Left cardiac atrium (tissue), 4 donors: ENCODE data around the gene FAM50A. TPM values are rescaled to one million over a fixed set of nuclear protein-coding genes. Genes with fewer than 3 reads are reported as not detected.
"Not testable (repeated sequence)": the region's sequence is repeated elsewhere in the genome, so short reads cannot be mapped to it uniquely, and the experiment has no call there.

Experiments
- ATAC-seq, 2 donors: fragments of 200-7000 bp; cut with Tn5 transposase; one replicate each; pipeline ENCODE4 v1.9.1; 2020; ENCODE audit warnings: mild to moderate bottlenecking in 2 of 2, moderate library complexity in 2 of 2
- DNase-seq: peaks from one replicate; pipeline ENCODE4 v3.0.0-alpha.2; 2020
- intact Hi-C, 2 donors: fragments of 100-400 bp; cut with DNase I; formaldehyde crosslinking; loops; one replicate each; pipeline versions ENCODE4 v1.14.1 to v1.15.1; 2022 to 2023
- long read RNA-seq: library from polyadenylated mRNA; unstranded; transcript quantifications from one replicate; pipeline ENCODE4 v2.0.0, GENCODE V29; 2021
- total RNA-seq, 2 donors: library from RNA; stranded (reverse); fragmentation: NEBNext Ultra II Directional; extraction: Animal tissue kit (Norgen Biotek cat#: 25700); gene quantifications; one replicate each; pipeline ENCODE4 v1.2.1, GENCODE V29; 2021
- donor health status: DM: no; HTN: yes; CAD: no.
- donor health status: DM: no; HTN: yes; CAD: no; lungs with severe emphysema.
- donor health status: DM: yes; HTN: yes; CAD: no.
- donor health status: Dilated cardiomyopathy.

The FAM50A gene, protein sequence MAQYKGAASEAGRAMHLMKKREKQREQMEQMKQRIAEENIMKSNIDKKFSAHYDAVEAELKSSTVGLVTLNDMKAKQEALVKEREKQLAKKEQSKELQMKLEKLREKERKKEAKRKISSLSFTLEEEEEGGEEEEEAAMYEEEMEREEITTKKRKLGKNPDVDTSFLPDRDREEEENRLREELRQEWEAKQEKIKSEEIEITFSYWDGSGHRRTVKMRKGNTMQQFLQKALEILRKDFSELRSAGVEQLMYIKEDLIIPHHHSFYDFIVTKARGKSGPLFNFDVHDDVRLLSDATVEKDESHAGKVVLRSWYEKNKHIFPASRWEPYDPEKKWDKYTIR
- total RNA-seq = 10 to 100 TPM; 48.7 to 58.9 TPM
- long read RNA-seq, transcript FAM50A-202 (13 exons, 1,352 nt) = major isoform, 57 of 63 reads
- long read RNA-seq, partial matches to known transcripts = 1 of 63 reads
- long read RNA-seq, other reads (novel, unspliced or antisense) = 5 of 63 reads

DNA sequence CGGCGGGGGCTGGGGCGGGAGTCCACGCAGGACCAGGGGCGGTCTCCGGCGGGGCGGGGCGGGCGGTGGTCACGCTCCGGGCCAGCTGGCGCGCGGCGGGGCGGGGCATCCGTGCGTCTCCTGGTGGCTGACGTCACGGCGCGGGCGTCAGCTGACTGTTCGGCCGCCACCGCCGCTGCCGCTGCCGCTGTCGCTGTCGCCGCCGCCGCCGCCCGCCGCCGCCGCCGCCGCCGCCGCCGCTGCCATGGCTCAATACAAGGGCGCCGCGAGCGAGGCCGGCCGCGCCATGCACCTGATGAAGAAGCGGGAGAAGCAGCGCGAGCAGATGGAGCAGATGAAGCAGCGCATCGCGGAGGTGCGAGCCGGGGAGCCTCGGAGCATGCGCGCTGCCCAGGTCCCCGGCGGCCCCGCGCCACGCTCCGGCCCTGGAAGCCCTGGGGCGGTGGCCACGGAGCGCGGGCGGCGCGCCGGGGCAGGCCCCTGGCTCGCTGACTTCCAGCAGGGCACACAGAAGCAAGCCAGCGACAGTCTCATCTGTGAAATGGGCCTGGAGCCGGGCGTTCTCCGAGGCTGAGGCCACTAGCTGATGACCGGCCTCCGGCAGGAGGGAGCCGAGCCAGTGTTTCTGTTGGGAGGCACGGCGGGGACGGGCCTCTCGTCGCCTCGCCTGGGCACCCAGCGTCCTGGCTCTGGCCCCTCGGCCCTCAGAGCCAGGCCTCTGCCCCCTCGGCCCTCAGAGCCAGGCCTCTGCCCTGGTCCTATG lies at the start of gene FAM50A:
TSS of gene FAM50A (plus strand) at position 150 of the 763 bp plus-strand sequence. CDS start at position 245, 95 bp downstream.
- ATAC-seq = peak; percentile 89 to 94
- peak; percentile 88 for DNase-seq
- intact Hi-C loops = no loop called here

DNA sequence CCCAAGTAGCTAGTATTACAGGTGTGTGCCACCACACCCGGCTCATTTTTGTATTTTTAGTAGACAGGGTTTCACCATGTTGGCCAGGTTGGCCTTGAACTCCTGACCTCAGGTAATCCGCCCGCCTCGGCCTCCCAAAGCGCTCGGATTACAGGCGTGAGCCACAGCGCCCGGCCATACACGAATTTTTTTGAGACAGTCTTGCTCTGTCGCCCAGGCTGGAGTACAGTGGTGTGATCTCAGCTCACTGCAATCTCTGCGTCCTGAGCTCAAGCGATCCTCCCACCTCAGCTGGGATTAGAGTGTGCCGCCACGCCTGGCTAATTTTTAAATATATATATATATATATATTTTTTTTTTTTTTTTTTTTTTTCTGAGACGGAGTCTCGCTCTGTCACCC lies 47.6 kb upstream of the FAM50A start:
- intact Hi-C loops = not testable (repeated sequence)

DNA sequence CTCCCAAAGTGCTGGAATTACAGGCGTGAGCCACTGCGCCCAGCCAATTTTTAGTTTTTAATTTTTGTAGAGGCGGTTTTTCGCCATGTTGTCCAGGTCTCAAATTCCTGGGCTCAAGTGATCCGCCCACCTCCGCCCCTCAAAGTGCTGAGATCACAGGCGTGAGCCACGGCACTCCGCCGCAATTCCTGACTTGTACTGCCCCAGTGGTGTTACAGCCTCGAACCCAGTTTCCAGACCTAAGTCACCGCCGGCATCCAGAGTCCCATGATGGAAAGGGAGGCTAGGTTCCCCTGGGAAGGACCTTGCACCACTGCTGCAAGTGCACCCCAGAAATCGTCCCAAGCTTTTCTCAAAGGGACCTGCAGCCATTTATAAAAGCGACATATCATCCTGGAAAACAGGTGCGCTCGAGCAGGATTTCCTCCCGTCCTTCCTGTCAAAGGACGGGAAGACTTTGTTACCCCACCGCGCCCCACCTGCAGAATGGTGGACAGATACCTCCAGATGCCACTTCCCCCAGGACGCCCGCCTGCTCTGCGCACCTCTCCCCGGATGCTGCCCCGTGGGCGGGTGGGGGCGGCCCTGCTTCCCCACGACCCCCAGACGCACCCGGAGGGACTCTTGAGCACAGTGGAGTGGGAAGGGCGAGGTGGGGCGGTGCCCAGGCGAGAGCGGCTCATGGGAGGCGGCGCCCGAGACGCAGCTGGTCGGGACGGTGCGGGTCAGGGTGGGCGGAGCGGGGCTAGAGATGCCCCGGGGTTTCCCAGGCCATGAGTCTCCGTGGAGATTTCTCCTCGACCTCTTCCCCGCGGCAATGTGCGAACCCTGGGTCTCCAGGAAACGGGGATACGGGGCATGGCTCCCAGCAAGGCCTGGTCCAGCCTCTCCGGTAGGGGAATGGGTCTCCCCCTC lies 46.7 kb upstream of the FAM50A start:
- ATAC-seq (peak; percentile 79 to 91), DNase-seq (peak; percentile 85)
- intact Hi-C loops = no loop called here

More for the DNA sequence above, 47.6 kb upstream of the FAM50A start:
- DNase-seq, ATAC-seq: not testable (repeated sequence)

DNA sequence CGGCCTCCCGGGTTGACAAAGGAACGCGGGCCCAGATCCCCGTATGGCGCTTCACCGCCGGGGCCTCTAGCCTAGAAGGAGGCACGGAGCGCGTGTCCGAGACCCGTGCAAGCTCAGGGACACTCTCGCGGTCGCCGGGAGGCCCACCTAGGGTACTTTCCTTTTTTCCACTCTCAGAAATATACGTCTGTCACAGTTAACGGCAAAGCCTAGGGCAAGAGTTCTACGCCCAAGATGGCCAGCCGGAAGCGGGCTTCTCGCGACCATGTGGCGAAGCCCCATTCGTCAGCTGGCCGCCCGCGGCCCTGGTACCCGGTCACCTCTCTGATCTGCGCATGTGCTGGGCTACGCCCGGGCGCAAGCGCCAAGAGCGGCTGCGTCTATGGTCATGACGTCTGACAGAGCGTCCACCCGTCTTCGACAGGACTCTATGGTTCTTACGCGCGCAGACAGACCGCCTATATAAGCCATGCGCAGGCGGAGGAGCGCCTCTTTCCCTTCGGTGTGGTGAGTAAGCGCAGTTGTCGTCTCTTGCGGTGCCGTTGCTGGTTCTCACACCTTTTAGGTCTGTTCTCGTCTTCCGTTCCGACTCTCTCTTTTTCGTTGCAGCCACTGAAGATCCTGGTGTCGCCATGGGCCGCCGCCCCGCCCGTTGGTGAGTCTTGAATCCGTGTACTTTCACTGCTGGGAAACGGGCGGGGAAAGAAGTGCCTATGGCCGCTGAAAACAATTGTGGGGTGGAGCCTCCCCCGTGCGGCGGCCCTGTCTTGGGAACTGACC lies 45.9 kb upstream of the FAM50A start, which contains the start of gene RPL10:
TSS of gene RPL10 (plus strand) at position 490 of the 780 bp plus-strand sequence. CDS start at position 633, 143 bp downstream.
- ATAC-seq (peak; percentile 91 to 92), DNase-seq (peak; percentile 95)
- intact Hi-C loops = no loop called here

DNA sequence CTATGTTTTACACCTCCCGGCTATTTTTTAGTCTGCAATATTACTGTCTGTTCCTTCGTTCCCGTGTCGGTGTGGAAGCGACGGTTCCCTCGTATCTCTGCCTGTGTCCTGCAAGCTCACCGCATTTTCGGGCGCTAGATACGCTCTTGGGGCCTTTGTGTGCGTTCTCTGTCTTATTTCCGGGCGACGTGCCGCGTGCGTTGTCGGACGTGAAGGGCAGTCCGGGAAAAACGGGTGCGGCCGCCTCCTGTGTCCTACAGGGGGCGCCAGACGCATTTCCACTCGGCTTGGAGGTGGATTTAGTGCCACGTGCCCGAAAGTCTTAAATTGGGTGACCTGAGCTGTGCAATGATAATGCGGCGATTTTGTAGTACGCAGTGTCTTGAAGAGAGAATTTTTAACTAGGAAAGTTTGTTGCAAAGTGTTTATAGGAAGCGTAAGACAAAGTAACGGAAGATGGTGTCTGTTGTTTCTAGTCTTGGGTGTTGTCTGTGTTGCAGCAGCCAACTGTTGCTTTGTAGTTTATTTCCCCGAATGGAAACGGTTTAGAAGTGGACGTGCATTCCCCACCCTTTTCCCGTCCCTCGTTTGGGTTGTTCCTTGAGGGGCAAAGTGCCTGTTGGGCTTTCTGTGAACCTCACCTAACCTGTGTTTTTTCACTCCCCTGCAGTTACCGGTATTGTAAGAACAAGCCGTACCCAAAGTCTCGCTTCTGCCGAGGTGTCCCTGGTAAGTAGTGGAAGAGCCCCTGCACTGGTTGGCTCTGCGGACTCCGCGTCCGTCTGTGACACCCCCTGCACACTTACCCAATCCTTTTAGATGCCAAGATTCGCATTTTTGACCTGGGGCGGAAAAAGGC lies 45.0 kb upstream of the FAM50A start:
- peak; percentile 57 to 62 for ATAC-seq
- intact Hi-C loops = no loop called here
- peak; percentile 87 for DNase-seq

DNA sequence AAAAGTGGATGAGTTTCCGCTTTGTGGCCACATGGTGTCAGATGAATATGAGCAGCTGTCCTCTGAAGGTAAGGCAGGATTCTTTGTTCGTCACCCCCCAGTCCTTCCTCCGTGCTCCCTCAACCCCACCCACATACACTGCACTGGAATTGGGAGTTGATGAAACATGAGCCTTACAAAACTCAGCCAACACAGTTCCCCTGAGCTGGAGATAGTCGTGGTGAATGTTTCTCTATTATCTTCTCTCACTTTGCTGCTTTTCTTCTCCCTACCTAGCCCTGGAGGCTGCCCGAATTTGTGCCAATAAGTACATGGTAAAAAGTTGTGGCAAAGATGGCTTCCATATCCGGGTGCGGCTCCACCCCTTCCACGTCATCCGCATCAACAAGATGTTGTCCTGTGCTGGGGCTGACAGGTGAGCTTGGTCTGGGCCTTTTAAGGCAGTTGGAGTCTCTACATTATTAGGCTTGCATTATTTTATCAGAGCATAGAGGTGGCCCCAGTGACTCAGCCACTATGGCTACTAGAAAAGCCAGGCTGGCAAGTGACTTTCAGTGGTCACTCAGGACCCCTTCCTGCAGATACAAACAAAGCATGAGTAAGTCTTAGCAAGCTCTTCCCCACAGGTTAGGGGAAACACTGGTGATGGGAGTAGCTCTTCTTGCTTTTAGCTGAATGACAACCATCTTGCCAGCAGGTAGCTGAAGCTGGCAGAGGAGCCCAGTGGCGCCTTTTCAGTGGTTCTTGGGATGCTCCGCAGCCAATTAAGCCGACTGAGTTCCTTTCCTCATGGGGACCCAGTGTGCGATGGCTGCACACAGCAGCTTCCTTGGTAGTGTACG lies 44.2 kb upstream of the FAM50A start:
- DNase-seq (no peak), ATAC-seq (no peak)
- intact Hi-C loops = no loop called here

DNA sequence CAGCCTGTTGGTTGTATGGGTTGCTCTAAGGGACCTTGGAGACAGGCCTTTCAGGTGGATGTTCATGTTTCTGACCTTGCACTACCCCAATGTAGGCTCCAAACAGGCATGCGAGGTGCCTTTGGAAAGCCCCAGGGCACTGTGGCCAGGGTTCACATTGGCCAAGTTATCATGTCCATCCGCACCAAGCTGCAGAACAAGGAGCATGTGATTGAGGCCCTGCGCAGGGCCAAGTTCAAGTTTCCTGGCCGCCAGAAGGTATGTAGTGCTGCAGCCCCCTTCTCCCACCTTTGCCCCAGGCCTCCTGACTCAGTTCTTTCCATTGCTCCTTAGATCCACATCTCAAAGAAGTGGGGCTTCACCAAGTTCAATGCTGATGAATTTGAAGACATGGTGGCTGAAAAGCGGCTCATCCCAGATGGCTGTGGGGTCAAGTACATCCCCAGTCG lies 43.5 kb upstream of the FAM50A start:
- intact Hi-C loops, DNase-seq, ATAC-seq: not testable (repeated sequence)

DNA sequence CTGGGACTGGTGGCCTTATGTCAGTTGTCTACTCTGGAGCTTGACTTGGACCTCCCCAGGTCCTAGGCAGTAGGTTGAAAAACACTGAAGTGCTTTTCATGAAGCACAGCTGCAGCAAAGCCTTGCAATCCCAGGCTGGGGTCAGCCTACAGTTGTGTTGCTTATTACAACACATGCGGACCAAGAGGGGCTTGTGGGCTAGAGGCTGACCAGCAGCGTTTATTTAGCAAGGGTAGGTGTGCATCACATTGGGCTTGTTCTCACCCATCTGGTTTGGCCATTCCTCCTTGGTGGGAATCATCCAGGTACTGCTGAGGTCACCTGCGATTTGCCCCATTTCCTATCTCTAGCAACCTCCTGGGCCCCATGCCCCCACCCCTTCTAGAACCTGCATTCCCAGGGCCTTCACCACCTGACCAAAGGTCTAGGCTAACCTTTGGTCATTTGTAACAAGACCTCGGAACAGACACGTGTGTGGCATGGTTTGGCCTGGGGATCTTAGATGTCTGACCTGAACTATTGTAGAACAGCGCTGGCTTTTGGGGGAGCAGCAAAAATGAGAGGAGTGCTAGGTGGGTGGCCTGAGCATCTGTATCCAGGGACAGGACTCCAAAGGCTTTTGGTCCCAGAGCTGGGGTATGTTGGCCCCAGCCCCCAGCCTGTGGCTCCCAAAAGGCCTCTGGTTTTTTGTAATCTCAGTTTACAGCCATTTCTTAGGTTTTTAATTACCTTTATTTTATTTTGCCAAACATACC lies 42.7 kb upstream of the FAM50A start:
- intact Hi-C loops = no loop called here
- DNase-seq (no peak), ATAC-seq (no peak)

DNA sequence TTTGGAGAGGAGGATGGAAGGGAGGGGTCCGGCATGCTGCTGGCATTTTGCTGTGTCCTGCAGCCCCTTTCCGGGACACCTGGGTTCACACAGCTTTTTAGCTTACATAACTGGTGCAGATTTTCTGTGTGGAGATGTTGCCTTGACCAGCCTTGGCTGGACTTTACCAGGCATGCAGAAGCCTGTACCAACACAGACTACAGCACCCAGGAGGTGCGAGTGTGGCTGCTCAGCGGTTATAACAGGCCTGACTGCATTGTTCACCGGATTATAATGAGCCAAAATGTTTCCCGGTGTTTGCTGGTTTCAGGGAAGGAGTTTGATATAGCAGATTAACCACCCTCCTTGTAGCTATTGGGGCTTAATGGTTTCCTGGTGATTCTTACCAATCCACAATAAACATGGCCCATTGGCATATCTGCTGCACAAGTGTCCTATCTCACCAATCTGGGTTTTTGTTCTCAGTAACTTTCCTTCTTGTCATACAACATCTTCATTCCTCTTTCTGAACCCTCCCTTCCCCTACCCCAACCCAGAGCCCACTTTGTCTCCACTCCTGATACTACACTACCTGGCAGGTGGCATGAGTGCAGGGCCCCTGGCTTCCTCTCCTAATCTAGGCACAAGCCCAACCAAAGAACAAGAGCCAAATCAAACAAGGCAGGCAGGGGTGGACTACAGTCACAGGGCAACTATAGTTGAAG lies 41.9 kb upstream of the FAM50A start:
- DNase-seq (no peak), ATAC-seq (no peak)
- intact Hi-C loops = no loop called here

DNA sequence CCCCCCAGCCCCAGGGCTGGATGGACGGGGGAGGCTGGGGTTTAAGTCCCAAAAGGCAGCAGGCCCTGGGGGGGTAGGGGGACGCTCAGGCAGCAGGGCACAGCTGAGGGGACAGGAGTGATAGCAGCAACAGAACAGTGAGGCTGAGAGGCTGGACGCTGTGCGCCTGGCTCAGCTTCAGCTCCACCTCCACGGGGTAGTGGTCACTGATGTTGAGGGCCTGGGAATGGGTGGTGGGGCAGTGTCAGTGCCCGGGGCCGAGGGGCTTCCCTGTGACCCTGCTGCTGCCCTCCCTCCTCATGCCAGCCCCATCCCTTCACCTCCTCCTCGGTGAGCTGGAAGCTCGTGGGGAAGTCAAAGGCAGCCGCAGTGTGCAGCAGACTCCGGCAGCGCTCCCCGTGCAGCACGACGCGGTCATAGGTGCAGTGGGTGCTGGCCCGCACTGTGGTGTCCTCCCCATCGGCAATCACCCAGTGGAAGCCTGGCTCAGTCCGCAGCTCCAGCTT lies 41.3 kb upstream of the FAM50A start:
- intact Hi-C loops = no loop called here
- DNase-seq (no peak), ATAC-seq (no peak)

DNA sequence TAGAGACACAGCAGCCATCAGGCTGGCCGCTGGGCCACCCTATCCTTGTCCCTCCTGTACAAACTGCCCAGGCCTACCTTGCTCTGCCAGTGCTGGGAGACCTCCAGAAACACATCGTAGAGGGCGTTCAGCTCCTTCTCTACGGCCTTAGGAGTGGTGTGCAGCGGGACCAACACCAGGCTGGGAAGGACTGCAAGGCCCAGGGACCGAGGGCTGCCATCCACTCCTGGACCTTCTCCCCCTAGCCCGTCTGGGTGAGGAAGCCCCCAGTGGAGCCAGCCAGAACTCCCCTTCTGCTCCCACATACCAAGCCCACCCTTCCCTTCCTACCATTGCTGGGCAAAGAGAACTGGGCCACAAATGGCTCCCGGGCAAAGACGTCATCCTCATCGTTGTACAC lies 40.7 kb upstream of the FAM50A start:
- no peak for DNase-seq
- intact Hi-C loops = no loop called here
- ATAC-seq = no peak

DNA sequence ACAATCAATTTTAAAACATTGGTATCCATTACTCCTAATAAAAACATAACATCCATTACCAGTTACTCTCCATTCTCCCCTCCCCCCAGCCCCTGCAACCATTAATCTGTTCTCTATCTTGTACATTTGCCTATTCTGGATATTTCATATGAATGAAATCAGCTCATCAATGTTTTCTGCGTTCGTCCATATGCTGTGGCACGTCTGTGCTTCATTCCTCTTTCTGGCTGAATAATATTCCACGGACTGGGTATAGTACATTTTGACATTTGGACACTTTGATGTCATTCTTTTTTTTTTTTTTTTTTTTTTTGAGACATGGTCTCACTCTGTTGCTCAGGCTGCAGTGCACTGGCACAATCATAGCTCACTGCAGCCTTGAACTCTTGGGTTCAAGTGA lies 40.1 kb upstream of the FAM50A start:
- no peak for DNase-seq
- ATAC-seq = no peak
- intact Hi-C loops = no loop called here

DNA sequence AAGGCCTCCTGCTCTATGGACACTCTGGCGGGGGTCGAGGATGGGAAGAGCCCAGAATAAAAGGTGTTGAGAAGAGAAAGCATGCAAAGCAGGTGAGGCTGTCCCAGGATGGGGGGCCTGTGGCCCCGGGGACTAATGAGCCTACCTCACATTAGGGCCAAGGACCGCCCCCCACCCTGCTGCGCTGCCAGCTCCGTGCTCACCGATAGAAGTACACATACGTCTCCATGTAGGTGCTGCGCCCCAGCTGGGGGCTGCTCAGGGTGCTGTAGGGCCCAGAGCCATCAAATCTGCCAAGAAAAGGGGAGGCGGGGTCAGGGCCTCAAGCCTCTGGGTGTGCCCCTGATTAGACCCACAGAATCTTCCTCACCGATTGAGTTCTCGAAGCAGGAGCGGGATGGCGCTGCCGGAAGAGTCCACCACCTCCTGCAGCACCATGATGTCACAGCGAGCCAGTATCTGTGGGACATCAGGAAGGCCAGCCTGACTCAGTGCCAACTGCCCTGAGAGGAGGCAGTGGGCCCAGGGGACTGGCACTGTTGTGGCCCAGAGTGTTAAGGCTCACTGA lies 39.2 kb upstream of the FAM50A start:
- intact Hi-C loops = no loop called here
- DNase-seq (no peak), ATAC-seq (no peak)

DNA sequence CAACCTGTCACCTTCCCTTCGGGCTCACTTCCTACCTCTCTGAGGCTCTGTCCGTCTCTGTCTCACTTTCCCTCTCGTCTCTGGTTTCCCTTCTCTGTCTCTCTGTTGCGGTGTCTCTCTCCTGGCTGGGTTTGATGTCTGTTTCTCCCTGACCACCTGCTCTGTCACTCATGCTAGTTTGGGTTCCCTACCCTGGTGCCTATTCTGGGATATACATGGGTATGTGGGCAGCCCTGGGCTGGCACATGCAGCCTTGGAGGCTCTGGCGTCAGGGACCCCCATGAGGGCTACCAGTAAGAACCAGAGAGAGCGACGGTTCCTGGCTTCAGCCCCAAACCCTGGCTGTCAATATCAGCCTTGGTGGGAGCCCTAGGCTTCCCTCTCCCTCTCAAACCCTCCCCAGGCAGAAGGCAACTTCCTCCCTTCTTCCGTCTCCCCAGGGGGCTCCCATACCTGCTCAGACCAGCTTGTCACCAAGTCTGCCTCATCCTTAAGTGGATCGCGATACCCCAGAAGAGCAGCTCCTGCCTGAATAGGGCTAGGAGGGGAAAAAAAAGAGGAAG lies 35.2 kb upstream of the FAM50A start:
- intact Hi-C loops = no loop called here
- no peak for ATAC-seq

More for the DNA sequence above, 35.2 kb upstream of the FAM50A start:
- DNase-seq = no peak
